NCI-H2227 (cell line): ENCODE data around the gene TMPRSS13.
"Not testable (repeated sequence)": the region's sequence is repeated elsewhere in the genome, so short reads cannot be mapped to it uniquely, and the experiment has no call there.

Experiments used
- DNase-seq: peaks from one replicate; lab custom pipeline; 2025; ENCODE audit not compliant: unreplicated experiment; lab: John Stamatoyannopoulos, UW

The TMPRSS13 gene

GRCh38 chr11:117929142-117929915 lies at the start of gene TMPRSS13:
TSS of gene TMPRSS13 (minus strand) at chr11:117929402. CDS start at chr11:117929307, 95 bp downstream.
- DNase-seq: no peak

- DNase-seq: no peak
Measured at GRCh38 chr11:117978991-117979390, 49.8 kb upstream of the TMPRSS13 start.

GRCh38 chr11:117978291-117978910 lies 49.2 kb upstream of the TMPRSS13 start:
- DNase-seq: not testable (repeated sequence)

- DNase-seq: not testable (repeated sequence)
Measured at GRCh38 chr11:117977612-117978264, 48.5 kb upstream of the TMPRSS13 start.

- DNase-seq: no peak
Measured at GRCh38 chr11:117977029-117977428, 47.8 kb upstream of the TMPRSS13 start.

GRCh38 chr11:117976445-117976844 lies 47.2 kb upstream of the TMPRSS13 start:
- no peak for DNase-seq

GRCh38 chr11:117973503-117973860 lies 44.3 kb upstream of the TMPRSS13 start:
- no peak for DNase-seq

- no peak for DNase-seq
Measured at GRCh38 chr11:117972629-117973502, 43.7 kb upstream of the TMPRSS13 start.

GRCh38 chr11:117972044-117972443 lies 42.8 kb upstream of the TMPRSS13 start:
- DNase-seq: no peak

GRCh38 chr11:117970400-117971024 lies 41.3 kb upstream of the TMPRSS13 start:
- DNase-seq: no peak

GRCh38 chr11:117969160-117969991 lies 40.2 kb upstream of the TMPRSS13 start:
- DNase-seq: no peak

GRCh38 chr11:117966908-117967307 lies 37.7 kb upstream of the TMPRSS13 start:
- no peak for DNase-seq

- no peak for DNase-seq
Measured at GRCh38 chr11:117962826-117963225, 33.6 kb upstream of the TMPRSS13 start.

GRCh38 chr11:117961896-117962295 lies 32.7 kb upstream of the TMPRSS13 start:
- no peak for DNase-seq

GRCh38 chr11:117960406-117960805 lies 31.2 kb upstream of the TMPRSS13 start:
- DNase-seq: no peak

- no peak for DNase-seq
Measured at GRCh38 chr11:117959438-117960149, 30.4 kb upstream of the TMPRSS13 start.

GRCh38 chr11:117958949-117959348 lies 29.7 kb upstream of the TMPRSS13 start:
- no peak for DNase-seq

GRCh38 chr11:117953024-117953671 lies 23.9 kb upstream of the TMPRSS13 start:
- DNase-seq: no peak
